Endometrium (tissue), 2 donors: ENCODE results near the gene CD34.

Experiments
- FAIRE-seq: peaks from 2 replicates; lab custom pipeline; 2012; peaks lifted over from hg19 to GRCh38; lab: Jason Lieb, UNC
- donor health status: control.
- donor health status: control.

The CD34 gene

DNA sequence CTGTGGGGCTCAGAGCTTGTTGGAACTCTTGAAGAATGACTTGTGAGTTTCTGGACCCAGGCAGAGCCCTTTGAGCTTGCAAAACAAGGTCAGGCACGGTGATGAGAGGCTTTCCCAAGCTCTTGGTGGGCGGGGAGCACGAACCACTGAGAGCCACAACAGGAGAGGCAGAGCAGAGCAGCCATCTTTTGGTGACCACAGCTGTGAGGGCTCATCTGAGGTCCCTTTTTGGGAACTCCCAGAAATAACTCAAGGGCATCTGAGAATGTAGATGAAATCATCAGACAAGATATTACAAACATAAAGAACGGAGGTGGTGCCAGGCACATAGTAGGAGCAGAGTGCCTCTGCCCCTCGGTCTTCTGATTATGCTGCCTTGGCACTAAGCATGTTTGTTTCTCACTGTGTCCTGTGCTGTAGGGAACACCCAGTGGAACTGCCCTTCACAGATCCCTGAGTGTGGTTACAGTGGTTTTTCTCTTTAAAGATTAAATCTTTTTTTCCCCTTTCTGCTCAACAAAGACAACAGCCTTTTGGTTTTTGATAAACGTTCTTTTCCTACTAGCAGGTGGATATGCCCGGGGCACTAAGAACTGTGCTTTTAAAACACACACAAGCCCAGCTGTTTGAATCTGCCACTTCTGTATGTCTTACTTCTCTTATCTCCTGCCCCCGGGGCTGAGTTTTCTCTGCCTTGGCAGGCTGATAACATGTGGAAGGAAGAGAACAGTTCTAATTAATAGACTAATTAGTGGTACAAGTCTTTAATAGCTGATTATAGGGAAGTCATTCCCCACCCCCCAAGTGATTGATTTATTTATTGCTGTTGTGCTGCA, 37.7 kb downstream of the CD34 start:
- FAIRE-seq: no peak

DNA sequence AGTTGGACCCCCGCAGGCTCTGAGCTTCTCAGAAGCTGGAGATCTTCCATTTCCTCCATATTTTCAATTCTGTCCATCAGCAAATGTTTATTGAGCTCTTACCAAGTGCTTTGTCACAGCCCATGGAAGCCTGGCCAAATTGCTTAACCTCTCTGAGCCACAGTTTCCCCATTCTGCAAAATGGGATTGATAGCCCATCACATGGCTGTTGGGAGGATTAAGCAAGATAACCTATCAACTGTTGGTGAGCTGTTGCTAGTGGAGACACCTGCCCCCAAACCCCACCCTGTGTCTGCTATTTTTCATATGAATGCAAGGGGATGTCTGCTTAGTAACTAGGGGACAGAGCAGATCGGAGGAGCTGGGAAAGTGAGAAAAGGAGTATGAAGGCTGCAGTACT, 38.3 kb downstream of the CD34 start:
- no peak for FAIRE-seq

DNA sequence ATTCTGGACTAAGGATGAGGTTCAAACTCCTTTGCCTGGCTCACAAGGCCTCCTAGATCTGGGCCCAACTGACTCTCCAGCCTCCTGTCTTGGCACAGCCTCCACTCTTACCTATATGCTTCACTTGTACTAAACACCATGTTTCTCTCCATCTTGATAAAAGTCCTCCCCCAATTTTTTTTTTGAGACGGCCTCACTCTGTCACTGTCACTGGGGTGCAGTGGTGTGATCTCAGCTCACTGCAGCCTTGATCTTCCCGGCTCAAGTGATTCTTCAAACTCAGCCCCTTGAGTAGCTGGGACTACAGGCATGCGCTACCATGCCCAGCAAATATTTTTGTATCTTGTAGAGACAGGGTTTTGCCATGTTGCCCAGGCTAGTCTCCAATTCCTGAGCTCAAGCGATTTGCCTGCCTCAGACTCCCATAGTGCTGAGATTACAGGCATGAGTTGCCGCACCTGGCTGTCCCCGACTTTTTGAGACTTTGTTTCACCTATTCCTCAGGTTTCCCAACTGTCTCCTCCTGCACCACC, 39.7 kb downstream of the CD34 start:
- no peak for FAIRE-seq

DNA sequence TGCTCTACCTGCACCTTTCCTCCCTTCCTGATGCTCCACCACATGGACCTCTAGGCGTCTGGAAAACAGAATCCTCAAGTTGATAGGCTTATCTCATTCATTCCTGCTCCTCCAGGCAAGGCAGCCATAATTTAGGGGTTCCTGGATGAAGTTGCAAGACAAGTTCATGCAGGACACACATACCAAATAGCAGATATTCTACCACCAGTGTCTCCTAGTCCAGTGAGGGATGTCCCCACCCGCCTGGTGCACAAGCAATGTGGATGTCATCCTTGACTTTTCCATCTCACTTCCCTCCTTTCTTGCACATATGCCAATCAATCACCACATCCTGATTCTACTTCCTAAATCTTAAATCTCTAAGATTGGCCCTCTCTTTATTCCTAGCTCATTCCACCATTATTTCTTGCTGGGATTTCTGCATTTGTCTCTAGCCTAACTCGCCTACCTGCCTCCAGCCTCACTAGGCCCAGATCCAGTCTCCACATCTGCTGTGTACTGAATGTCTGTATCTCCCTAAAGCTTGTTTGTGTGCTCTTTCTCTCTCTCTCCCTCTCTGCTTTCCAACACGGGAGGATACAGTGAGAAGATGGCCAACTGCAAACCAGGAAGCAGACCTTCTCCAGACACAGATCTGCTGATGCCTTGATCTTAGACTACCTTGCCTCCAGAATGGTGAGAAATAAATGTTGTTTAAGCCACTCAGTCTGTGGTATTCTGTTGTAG, 40.5 kb downstream of the CD34 start:
- FAIRE-seq: no peak

DNA sequence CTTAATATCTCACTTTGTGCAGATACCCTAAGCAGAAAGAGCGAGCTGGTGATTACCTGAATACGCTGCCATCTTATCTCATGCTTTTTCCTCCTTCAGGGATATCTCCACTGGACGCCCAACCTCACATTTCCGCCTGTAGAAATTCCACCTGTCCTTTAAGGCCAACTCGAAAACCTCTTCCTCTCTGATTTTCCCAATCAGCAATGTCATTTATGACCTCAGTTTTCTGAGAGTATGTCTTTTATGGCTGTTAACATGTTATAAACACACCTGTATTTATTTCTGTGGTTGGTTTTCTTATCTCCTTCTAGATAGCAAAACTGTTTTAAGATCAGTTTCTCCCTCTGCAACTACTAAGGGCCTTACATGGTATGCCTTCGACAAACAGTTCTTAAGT, 41.1 kb downstream of the CD34 start:
- no peak for FAIRE-seq

DNA sequence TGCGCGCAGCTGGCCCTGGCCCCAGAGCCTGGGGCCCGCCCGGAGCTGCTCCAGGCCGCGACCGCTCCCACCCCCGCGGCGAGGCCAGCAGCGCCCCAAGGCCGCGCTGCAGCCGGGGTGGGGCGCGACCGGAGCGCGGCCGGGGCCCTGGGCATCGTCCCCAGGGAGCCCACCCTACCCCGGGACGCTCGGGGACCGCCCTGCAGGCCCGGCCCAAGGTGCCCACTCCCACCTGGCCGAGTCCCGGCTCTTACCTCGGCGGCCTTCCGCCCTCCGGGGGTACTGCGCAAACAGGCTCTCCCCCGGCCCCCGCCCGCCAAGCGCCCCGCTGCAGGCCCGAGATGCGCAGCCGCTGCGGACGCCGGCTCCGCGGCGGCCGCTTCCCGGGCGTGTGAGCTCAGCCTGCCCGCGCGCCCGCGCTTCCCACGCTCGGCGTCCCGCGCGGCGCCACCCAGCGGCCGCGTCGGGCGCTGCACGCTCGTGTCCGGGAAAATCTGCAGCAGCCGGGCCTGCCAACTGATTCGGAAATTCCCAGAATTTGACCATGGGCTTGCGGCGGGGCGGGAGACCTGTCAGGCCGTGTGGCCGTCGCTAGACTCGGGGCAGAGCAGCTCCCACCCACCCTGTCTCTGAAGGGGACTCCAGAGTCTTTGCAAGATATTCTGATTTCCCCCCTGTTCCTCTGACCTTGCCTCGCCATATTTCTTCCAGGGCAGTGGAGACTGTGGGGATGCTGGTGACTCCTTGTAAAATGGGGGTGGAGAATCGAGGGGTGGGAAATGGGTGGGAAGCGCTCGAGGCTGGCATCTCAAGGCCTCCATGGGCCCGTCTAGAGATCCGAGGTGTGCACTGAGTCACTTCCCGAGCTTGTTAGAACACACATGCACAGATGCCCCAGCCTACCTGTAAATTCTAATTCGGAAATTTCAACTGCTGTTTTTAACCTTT, 41.9 kb downstream of the CD34 start:
- FAIRE-seq: no peak

DNA sequence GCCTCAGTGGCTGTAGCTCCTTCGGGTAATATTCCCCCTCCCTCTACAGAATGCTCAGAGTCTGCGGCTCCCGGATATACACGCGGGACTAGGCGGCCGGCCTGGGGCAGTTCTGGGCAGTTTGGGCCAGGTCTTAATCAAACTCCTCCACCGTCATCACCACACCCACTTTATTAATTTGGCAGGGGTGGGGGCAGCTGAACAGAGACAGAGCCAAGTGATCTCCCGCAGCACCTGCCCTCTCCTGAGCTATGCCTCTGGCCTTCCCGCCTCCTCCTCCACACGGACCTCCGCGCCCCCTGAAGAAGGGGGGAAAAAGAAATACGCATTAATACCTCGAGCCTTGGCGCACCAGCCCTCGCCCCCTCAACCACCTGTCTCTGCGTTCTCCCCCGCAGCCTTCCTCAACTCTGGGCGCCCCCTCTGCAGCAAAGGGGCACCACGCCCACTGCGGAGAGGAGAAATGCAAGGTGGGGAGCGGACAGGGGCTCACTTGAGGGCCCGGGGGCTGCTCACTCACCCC, 42.6 kb downstream of the CD34 start:
- no peak for FAIRE-seq

DNA sequence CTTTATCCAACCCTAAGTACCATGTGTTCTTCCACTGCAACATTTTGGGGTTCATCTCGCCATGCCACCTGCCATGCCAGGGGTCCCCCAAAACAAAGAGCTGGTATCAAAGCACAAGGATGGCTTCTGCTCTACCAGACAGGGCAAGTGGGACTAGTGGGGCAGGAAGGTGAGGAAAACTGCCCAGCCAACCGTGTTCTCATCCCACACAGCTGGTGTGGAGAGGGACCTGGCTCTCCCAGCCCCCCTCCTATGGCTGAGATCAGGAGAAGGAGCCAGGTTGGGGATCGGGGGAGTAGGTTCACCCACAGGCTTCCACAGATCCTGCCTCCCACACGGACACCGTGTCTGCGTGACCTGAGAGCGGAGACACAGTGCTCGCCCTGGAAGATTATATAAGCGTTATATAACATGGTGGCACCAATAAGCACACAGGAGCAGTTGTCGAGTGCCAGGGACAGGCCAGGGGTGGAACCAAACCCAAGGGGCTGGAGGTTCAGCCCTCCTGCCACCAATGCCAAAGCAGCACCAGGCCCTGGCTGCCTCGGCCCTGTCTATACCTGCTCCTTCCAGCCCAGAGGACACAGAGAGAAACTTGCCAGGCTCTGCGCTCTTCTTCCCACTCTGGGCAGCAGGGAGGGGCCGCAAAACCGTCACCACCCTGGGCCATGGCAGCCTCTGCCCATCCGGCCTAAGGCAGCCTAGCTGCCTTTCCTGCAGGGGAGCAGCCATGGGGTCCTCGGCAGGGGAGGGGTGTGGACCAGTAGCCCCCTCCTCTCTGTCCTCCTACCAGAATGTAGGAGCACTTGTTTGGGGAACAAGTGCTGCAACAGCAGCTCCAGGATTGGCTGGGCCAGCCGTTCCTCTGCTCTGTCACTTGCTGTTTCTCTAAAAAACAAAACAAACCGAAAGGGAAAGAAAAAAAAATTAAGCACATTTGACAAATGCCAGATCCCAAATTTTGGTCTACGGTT, 43.5 kb downstream of the CD34 start:
- FAIRE-seq: no peak

DNA sequence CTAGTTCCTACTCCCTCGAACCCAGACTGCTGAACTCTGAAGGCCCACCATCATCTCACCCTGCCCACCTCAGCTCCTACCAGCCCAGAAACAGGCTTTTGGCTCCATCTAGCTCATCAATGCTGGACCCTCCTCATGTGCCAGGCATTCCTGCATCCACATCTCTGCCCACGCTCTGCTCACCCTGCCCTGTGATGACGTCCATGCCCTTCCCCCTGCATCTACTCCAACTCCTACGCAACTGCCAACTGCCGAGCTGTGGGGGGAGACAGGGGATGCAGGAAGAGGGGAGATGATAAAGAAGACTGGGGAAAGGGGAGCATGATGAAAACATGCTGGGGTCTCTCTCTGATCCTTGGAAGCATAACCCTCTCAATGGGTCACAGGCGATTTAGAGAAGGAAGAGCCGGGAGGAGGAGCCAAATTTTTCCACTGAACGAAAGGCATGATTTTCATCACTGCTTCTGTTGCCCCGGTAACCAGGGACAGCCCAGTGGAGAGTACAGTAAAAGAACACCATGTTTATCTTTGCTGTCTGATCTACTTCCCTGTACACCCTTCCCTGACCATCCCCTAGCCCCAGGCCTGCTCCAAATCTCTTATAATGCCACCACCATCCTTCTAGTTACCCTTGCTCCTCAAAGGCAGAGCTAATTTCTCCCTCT, 44.3 kb downstream of the CD34 start:
- no peak for FAIRE-seq

DNA sequence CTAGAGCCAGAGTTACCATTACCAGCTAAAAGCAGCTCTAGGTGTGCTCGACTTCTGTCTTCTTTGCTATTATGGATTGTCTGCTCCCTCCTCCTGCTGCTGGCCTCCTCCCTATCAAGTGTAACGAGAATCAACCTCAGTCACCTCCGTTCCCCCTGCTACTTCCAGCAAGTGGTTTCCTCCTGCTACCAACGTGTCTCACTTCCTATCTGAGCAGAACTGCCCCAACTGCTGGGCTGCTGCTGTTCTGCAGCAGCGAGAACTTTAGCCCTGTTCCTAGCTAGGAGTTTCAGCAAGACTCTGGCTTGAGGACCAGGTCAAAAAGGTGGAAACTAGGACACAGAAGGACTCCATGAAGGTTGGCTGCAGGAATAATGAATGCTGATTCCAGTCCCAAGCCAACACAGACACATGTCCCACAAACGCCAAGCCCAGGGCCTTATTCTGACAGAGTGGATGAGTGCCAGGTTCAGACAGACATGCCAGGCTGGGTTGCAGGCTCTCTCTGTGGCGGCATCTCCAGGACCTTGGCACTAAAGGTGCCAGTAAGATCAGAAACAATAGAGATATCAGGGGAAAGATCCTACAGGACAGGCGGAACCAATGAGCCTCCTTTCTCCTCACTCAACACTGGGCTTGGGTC, 46.9 kb downstream of the CD34 start:
- FAIRE-seq: no peak

DNA sequence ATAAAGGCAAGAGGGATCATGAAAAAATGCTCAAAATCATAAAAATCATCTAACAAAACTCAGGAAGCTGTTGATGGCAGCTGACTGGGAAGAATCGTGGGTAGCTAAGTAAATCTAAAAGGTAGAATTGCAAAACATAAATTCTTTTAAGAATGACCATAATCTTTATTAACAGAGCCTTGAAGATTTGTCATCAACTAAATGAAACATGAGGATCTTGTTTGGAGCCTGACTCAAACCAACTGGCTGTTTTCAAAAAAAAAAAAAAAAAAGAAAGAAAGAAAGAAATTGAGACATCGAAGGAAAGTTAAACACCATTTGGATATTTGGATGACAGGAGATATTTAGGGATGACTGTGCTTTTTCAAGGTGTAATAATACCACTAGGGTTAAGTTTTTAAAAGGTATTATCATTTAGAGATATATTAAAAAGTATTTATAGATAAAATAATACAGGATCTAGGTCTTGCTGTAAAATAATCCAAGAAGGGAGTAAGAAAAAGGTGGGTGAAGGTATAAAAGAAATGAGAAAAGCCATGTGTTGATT, 48.6 kb downstream of the CD34 start:
- FAIRE-seq: no peak

DNA sequence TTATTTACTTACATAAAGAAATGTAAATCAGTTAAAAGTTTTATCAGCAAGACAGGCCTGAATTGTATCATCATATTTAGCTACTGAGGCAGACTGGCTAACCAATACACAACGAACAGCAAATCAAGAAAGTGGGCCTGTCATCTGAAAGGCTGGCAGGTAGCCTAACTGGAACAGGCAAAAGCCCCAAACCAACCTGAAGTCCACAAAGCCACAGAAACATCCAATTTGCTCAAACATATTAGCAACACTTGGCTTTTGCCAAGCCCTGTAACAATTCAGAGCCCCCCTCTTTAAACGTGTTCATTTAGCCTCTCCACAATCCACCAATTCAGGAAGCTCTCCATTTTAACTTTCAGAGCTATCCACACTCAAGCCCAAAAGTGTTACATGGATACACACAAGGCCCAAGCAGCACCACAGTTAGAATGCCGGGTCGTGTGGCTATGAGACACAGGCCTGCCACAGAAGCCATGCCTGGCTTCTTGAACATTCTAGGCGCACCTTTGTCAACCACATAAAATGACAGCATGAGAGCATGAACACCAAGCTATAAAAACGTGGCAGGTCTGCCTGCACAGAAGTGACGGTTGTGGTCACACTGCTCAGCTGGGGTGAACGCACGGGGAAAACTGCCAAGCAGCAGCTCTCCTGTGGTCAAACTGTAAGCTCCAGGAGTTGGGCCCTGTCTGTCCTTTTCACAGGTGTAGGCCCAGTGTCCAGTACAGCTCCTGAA, 49.3 kb downstream of the CD34 start:
- no peak for FAIRE-seq

DNA sequence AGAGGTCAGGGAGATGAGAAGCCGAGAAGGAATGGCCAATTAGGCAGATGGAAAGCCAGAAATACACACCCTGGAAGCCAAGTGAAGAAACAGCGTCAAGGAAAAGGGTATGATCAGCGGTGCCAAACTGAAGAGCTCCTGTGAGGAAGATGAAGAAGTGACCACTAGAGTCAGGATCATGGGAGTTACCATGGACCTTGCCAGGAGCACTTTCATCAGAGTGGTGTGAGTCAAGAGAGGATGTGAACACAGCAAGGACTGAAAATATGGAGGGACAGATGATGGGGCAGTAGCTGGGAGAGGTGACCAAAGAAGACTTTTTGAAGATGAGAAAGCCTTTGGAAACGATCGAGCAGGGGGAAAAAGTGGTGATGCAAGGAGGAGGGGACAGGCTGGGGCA, 50.4 kb downstream of the CD34 start:
- FAIRE-seq: no peak

DNA sequence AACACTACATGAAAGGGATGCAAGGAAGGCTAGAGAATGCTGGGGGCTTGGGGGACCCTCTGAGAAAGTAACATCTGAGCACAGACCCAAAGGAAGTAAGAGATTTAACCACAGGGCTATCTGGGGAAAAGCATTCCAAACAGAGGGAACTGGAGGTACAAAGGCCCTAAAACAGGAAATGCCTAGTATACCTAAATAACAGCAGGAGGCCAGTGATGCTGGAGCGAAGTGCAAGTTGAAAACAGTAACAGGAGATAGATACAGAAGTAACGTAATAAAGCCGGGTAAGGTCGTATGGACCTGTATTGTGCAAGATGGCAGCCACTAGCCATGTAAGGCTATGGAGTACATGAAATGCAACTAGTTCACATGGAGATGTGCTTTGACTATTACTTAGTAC, 52.1 kb downstream of the CD34 start:
- FAIRE-seq: no peak

DNA sequence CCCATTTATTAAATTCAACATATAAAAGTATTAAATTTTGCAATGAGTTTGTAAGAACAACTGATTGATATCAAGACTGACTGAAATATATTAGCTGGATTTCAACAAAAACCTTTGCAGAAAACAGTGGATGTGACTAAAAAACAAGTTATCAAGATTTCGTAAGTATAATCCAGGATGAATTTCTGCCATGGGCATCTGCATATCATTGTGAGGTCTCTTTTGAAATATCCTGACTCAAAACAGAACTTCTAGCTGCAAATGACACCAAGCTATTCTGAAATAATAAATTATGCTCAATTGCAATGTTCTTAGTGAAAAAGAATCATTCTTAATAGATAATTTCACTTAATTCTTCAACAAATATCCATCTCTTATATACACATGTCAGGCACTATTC, 52.6 kb downstream of the CD34 start:
- no peak for FAIRE-seq

DNA sequence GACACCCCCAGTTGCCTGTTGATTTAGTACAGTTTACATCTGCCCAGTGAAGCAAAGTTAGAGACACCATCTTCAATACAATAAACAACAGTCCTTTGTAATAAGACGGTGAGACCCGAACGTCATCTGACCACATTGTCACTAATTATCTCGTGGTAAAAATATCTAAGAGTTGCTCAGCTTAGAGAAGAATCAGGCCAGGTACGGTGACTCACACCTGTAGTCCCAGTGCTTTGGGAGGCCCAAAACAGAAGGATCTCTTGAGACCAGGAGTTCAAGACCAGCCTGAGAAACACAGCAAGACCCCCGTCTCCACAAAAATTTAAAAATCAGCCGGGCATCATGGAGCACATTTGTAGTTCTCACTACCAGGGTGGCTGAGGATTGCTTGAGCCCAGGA, 53.5 kb downstream of the CD34 start:
- FAIRE-seq: no peak

DNA sequence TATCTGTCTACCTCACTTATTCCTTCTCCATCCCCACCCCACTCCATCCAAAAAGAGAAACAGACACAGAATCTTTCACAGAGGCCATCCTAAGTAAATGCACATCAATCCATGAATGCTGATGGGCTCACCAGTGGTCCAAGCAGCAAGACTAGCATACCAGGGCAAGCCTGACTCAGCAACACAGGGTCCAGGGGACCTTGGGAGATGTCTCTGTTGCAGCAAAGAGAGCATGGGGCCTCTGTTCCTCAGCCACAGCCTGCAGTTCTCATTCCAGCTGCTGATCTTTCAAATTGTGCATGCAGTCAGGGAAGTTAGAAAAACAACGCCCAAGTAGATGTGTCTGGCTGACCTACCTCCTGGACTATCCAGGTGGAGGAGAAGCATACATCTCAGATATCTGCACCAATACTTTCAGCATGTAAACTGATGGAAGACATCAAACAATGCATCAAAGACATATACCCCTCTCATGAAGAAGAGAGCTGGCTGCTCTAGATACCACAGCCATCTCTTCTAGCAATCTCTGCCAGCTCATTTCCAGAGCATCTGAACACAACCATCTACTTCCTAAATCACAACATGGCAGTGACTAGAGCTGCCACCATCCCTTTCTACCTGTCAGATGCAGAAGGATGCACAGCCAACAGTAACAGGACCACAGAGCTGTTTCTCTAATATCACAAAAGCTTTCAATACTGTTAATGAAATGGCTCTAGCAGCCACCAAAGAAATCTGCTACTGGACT, 54.5 kb downstream of the CD34 start:
- FAIRE-seq: no peak

DNA sequence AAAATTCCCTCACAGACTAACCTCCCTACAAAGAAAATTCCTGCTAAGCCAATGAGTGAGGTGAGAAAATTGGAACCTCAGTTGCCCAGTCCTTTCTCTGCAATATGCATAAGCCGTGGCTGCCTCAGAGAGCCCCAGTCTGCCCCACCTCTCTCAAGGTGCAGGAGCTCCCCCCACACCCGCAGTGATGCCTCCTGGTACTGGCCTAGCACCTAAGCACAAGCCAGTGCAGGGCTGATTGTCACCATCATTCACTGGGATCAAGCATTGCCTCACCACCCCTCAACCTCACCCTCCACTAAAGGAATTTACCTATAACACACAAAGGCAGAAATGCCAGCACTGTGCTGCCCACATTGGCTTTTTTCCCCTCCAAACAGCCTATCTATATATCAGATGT, 56.9 kb downstream of the CD34 start:
- no peak for FAIRE-seq
